Endothelial cell of umbilical vein (primary cell): ENCODE data around the gene AHNAK2. TPM values are rescaled to one million over a fixed set of nuclear protein-coding genes. Genes with fewer than 3 reads are reported as not detected.
A peak's percentile ranks its signal among the peaks of the same experiment; 100 is the strongest.

Experiments
- BruUV-seq: library from RNA; stranded (reverse); fragments of 400-500 nt; replicated peaks from 2 replicates; lab custom pipeline; 2021; lab: Mats Ljungman, UMichigan
- CTCF ChIA-PET: fragments of 300-600, 350-600 bp; sonication (Branson Sonifier 250); formaldehyde crosslinking; loops from one replicate; lab custom pipeline; 2021; ENCODE audit warnings: antibody characterized with exemption, inconsistent platforms; lab: Charles Lee
- POLR2A ChIA-PET: fragments of 300-600, 350-600 bp; sonication (Branson Sonifier 250); formaldehyde crosslinking; loops from one replicate; lab custom pipeline; 2021; ENCODE audit warnings: antibody characterized with exemption, inconsistent platforms; lab: Charles Lee
- DNase-seq: peaks from one replicate; pipeline ENCODE4 v3.0.0-alpha.2; 2011; ENCODE audit warnings: low read depth, low spot score
- FAIRE-seq: peaks from 2 replicates; lab custom pipeline; 2011; peaks lifted over from hg19 to GRCh38; lab: Jason Lieb, UNC
- H2AFZ ChIP-seq: 2 replicates; pipeline ENCODE4 v1.6.0; 2012; ENCODE audit warnings: low read depth, low read length, control low read depth, inconsistent platforms
- H3K27ac ChIP-seq: 2 replicates; pipeline ENCODE4 v1.5.1; 2011; ENCODE audit warnings: low read depth, mild to moderate bottlenecking, control low read depth, low read length, moderate library complexity; ENCODE audit not compliant: insufficient read depth
- H3K27me3 ChIP-seq, 2 experiments: 2 replicates each; pipeline versions ENCODE4 v1.6.0 to v1.6.1; 2011; ENCODE audit warnings: low read length in 2 of 2, mixed read lengths in 1 of 2; ENCODE audit not compliant: control insufficient read depth in 2 of 2, insufficient read depth in 2 of 2
- H3K36me3 ChIP-seq, 2 experiments: 2 replicates in 1 of 2; 3 replicates in 1 of 2; pipeline ENCODE4 v1.5.1; 2011; ENCODE audit warnings: low read length in 2 of 2, mild to moderate bottlenecking in 1 of 2, moderate library complexity in 1 of 2; ENCODE audit not compliant: control insufficient read depth in 2 of 2, insufficient read depth in 2 of 2; ENCODE audit errors: extremely low read depth in 1 of 2
- H3K4me1 ChIP-seq: 3 replicates; pipeline ENCODE4 v1.5.1; 2011; ENCODE audit warnings: mild to moderate bottlenecking, low read length; ENCODE audit not compliant: control insufficient read depth, insufficient read depth; ENCODE audit errors: extremely low read depth
- H3K4me2 ChIP-seq: 2 replicates; pipeline ENCODE4 v1.6.1; 2011; ENCODE audit warnings: low read length, control low read depth, mixed read lengths; ENCODE audit not compliant: insufficient read depth
- H3K4me3 ChIP-seq, 3 experiments: fragments of 200-600 bp in 1 of 3; sonication (generic), shearing (Covaris generic) in 1 of 3; replicated peaks in 1 of 3; 2 replicates each; pipeline ENCODE4 v1.5.1; 2011 to 2016; ENCODE audit warnings: control low read depth in 3 of 3, low read length in 3 of 3, mild to moderate bottlenecking in 2 of 3, inconsistent platforms in 1 of 3, low read depth in 1 of 3, moderate library complexity in 1 of 3; ENCODE audit not compliant: insufficient read depth in 1 of 3
- H3K79me2 ChIP-seq: 2 replicates; pipeline ENCODE4 v1.6.0; 2012; ENCODE audit warnings: low read length, inconsistent platforms; ENCODE audit not compliant: control insufficient read depth, insufficient read depth
- H3K9ac ChIP-seq: replicated peaks from 2 replicates; pipeline ENCODE3; 2011; ENCODE audit warnings: low read length, control low read depth; ENCODE audit not compliant: insufficient read depth; ENCODE audit errors: extremely low read depth
- H3K9me1 ChIP-seq: replicated peaks from 3 replicates; pipeline ENCODE4 v1.6.0; 2011; ENCODE audit warnings: mild to moderate bottlenecking, low read length; ENCODE audit not compliant: control insufficient read depth, insufficient read depth; ENCODE audit errors: extremely low read depth
- H3K9me3 ChIP-seq: replicated peaks from 2 replicates; pipeline ENCODE4 v1.5.1; 2012; ENCODE audit warnings: low read length, inconsistent platforms; ENCODE audit not compliant: control insufficient read depth, insufficient read depth
- H4K20me1 ChIP-seq: replicated peaks from 2 replicates; pipeline ENCODE3; 2011; ENCODE audit warnings: mild to moderate bottlenecking, low read length; ENCODE audit not compliant: control insufficient read depth, insufficient read depth; ENCODE audit errors: extremely low read depth
- EZH2 ChIP-seq: IDR thresholded peaks from 2 replicates; pipeline ENCODE4 v1.6.1; 2012; ENCODE audit warnings: borderline replicate concordance, low read depth, mild to moderate bottlenecking, moderate library complexity, low read length, inconsistent platforms; ENCODE audit not compliant: severe bottlenecking
- FOS ChIP-seq: IDR thresholded peaks from 2 replicates; pipeline ENCODE4 v1.6.1; 2011; ENCODE audit warnings: mild to moderate bottlenecking, low read length, moderate library complexity, borderline replicate concordance; ENCODE audit not compliant: insufficient read depth
- GATA2 ChIP-seq: IDR thresholded peaks from 2 replicates; pipeline ENCODE4 v1.7.0; 2011; ENCODE audit warnings: low read depth, mild to moderate bottlenecking, moderate library complexity, mixed read lengths, low read length; ENCODE audit not compliant: insufficient read length, insufficient read depth
- JUN ChIP-seq: IDR thresholded peaks from 2 replicates; pipeline ENCODE4 v1.6.1; 2011; ENCODE audit warnings: borderline replicate concordance, low read depth; ENCODE audit not compliant: insufficient read length, insufficient read depth
- MAX ChIP-seq: IDR thresholded peaks from 2 replicates; pipeline ENCODE4 v1.6.1; 2011; ENCODE audit not compliant: insufficient read depth, insufficient read length
- MYC ChIP-seq: IDR thresholded peaks from one replicate; pipeline ENCODE4 v1.6.1; 2011; ENCODE audit warnings: mild to moderate bottlenecking, low read depth, low read length
- POLR2A ChIP-seq: IDR thresholded peaks from 2 replicates; pipeline ENCODE4 v1.6.1; 2012; ENCODE audit warnings: low read depth, mild to moderate bottlenecking, control low read depth, low read length
- POLR2AphosphoS5 ChIP-seq: IDR thresholded peaks from 2 replicates; pipeline ENCODE4 v1.6.1; 2012; ENCODE audit warnings: low read depth, mild to moderate bottlenecking, control low read depth, low read length, moderate library complexity; ENCODE audit not compliant: insufficient read depth
- dilution Hi-C: fragments of 300-500 bp; cut with MboI; formaldehyde crosslinking; loops from one replicate; pipeline ENCODE4 v1.15.0; 2019; ENCODE audit warnings: low sequenced_read_pairs; ENCODE audit not compliant: extremely low pct_ligation_motif_present
- intact Hi-C: fragments of 100-400 bp; cut with micrococcal nuclease; formaldehyde crosslinking; loops from one replicate; pipeline ENCODE4 v1.10.0; 2022
- polyA plus RNA-seq, 4 experiments: library from polyadenylated mRNA; depleted of rRNA in 3 of 4; stranded (reverse) in 3 of 4; unstranded in 1 of 4; fragments of >200 nt; gene quantifications; 2 replicates each; pipeline versions ENCODE4 v1.2.1 to v1.2.3, GENCODE V29; 2011 to 2012; ENCODE audit warnings: missing spikeins in 1 of 4
- total RNA-seq: library from RNA; stranded (reverse); gene quantifications from 2 replicates; pipeline ENCODE4 v1.2.3, GENCODE V29; 2021
- TF ChIP-seq, protein P1 (sequence below), 2 donors: IDR thresholded peaks; 1 replicate in 1 of 2; 2 replicates in 1 of 2; pipeline ENCODE4 v1.5.1; 2011; ENCODE audit warnings: low read length in 2 of 2, mild to moderate bottlenecking in 2 of 2, moderate library complexity in 2 of 2, control low read depth in 1 of 2, inconsistent platforms in 1 of 2, low read depth in 1 of 2; ENCODE audit not compliant: insufficient read depth in 1 of 2; ENCODE audit errors: extremely low read depth in 1 of 2

Gene AHNAK2
- total and polyA plus RNA-seq, 2 donors (not counting 3 experiments of a cell fraction or from before 2014, with no cell fraction given): 17.7 to 68.7 TPM

DNA sequence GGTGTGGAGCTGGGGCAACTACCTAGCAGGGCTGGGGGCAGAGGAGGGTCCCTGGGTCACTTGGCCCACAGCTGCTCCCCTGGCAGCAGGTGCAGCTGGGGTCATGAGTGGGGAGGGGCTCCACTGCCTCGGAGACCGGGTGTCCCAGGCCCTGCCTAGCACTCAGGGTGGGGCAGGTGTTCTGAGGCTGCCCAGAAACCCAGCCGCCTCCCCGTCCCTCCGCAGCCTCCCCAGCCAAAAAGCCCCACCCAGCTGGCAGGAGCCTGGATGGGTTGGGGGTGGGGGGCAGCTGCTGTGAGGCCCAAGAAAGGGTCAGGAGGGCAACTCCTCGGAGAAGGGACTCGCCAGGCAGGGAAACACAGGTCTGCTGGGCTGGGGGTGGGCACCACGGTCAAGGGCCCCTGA, 11.2 kb downstream of the AHNAK2 start:
- dilution Hi-C loops (no loop called here), intact Hi-C loops (loop anchor here (1.0 kb wide), 2 partner anchors 9 to 71 kb away; no protein-coding TSS in a partner anchor)
- FAIRE-seq: no peak
- Histone ChIP-seq H4K20me1 (no peaks in the 10 kb centered on the region), H2AFZ (no peak overlapping the region), H3K36me3 (no peaks in the 10 kb centered on the region), H3K9me3 (no peaks in the 10 kb centered on the region), H3K4me2 (peak overlapping the region; percentile 66), H3K4me1 (peaks cover 56% of the 10 kb centered on the region), H3K27me3 (no peaks in the 10 kb centered on the region), H3K9me1 (no peaks in the 10 kb centered on the region), H3K9ac (no peak overlapping the region), H3K27ac (no peak overlapping the region), H3K4me3 (no peak overlapping the region), H3K79me2 (peaks cover 56% of the 10 kb centered on the region)
- no peak for DNase-seq
- CTCF ChIA-PET: interaction anchor here (1.1 to 1.6 kb wide), 4 partner anchors 9 to 78 kb away, joined by 3 to 14 read pairs (median 6); no protein-coding TSS in a partner anchor
- no TSS peak for BruUV-seq
- TF ChIP-seq POLR2AphosphoS5 (no peak), JUN (no peak), MAX (no peak), EZH2 (no peak), GATA2 (no peak), POLR2A (no peak), MYC (no peak), FOS (no peak)
- TF ChIP-seq, protein P1, sequence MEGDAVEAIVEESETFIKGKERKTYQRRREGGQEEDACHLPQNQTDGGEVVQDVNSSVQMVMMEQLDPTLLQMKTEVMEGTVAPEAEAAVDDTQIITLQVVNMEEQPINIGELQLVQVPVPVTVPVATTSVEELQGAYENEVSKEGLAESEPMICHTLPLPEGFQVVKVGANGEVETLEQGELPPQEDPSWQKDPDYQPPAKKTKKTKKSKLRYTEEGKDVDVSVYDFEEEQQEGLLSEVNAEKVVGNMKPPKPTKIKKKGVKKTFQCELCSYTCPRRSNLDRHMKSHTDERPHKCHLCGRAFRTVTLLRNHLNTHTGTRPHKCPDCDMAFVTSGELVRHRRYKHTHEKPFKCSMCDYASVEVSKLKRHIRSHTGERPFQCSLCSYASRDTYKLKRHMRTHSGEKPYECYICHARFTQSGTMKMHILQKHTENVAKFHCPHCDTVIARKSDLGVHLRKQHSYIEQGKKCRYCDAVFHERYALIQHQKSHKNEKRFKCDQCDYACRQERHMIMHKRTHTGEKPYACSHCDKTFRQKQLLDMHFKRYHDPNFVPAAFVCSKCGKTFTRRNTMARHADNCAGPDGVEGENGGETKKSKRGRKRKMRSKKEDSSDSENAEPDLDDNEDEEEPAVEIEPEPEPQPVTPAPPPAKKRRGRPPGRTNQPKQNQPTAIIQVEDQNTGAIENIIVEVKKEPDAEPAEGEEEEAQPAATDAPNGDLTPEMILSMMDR (IDR thresholded peaks at IDR 0.05; ENCODE audit: extremely low read depth in 1 of 2, insufficient read depth in 1 of 2, low read depth in 1 of 2, low read length in 2 of 2): no peak
- POLR2A ChIA-PET: no interaction called here
